Subcutaneous abdominal adipose tissue (tissue), 5 donors: ENCODE results near the gene SLC4A5.

ENCODE experiments used
- H3K27ac ChIP-seq: one replicate; pipeline ENCODE4 v1.7.0; 2013; ENCODE audit warnings: low read depth, mild to moderate bottlenecking, inconsistent platforms, low read length, moderate library complexity
- H3K27me3 ChIP-seq, 5 donors: one replicate each; pipeline ENCODE4 v1.7.0; 2013; ENCODE audit warnings: low read length in 5 of 5, inconsistent platforms in 1 of 5; ENCODE audit not compliant: control insufficient read depth in 5 of 5, insufficient read depth in 4 of 5
- H3K36me3 ChIP-seq, 5 donors: one replicate each; pipeline ENCODE4 v1.7.0; 2013; ENCODE audit warnings: low read length in 5 of 5; ENCODE audit not compliant: control insufficient read depth in 5 of 5, insufficient read depth in 5 of 5
- H3K4me1 ChIP-seq, 5 donors: one replicate each; pipeline ENCODE4 v1.7.0; 2013; ENCODE audit warnings: low read length in 5 of 5, mild to moderate bottlenecking in 3 of 5, moderate library complexity in 1 of 5; ENCODE audit not compliant: control insufficient read depth in 5 of 5, insufficient read depth in 5 of 5
- H3K4me3 ChIP-seq, 5 donors: one replicate each; pipeline ENCODE4 v1.7.0; 2013; ENCODE audit warnings: low read length in 5 of 5, low read depth in 1 of 5
- H3K9ac ChIP-seq, 5 donors: one replicate each; pipeline ENCODE4 v1.7.0; 2013; ENCODE audit warnings: low read length in 5 of 5, mild to moderate bottlenecking in 4 of 5, moderate library complexity in 3 of 5
- H3K9me3 ChIP-seq, 5 donors: one replicate each; pipeline ENCODE4 v1.7.0; 2013; ENCODE audit warnings: low read length in 5 of 5; ENCODE audit not compliant: control insufficient read depth in 5 of 5
- donor health status: healthy.
- donor health status: healthy.
- donor health status: healthy.
- donor health status: healthy.
- donor health status: healthy.

The SLC4A5 gene

GRCh38 chr2:74286725-74287124 lies 56.5 kb downstream of the SLC4A5 start:
- no peak overlapping the region for H3K4me3 ChIP-seq
- peaks cover 0 to 4% (median 0%) of the 10 kb centered on the region in 5 donors for H3K36me3 ChIP-seq
- no peaks in the 10 kb centered on the region for H3K4me1 ChIP-seq
- no peaks in the 10 kb centered on the region for H3K27me3 ChIP-seq
- H3K9me3 ChIP-seq: no peaks in the 10 kb centered on the region
- H3K27ac ChIP-seq: no peak overlapping the region
- no peak overlapping the region for H3K9ac ChIP-seq

DNA sequence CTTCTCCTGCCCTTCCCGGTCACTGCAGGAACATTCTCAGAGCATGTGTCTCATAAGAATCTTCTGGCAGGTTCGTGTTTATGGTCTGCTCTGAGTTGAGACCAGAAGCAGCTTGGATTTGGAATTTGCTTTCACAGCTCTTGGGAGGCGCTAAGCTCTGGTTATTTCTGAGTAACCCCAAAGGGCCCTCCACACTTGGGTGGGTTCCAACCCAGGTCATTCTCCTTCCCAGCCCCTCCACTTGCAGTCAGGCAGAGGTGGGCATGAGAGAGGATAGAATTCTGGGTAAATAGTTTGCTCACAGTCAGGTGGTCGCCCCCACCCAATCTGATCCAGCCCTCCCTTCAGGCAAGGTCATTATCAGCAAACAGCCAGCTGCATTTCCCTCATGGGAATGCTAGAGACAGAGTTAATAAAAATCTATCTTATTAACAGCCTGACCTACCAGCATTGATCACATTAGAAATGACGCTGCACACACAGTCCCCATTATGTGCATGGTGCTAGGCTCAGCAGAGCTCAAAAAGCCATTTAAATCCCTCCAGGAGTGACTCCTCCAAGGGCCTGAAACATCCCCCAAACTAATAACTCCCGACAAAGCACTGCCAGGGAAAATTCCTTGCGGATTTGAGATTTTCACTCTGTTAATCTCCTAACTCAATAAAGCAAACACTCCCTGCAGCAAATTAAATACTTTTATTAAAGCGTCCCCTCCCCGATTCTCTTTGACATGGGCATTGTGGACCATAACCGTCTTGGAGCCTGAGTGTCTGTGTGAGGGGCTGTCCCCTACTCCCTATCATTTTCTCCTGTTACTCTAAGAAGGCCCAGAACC lies 61.9 kb downstream of the SLC4A5 start:
- no peak overlapping the region for H3K27ac ChIP-seq
- H3K36me3 ChIP-seq: peaks cover 0 to 4% (median under 1%) of the 10 kb centered on the region in 5 donors
- no peaks in the 10 kb centered on the region for H3K4me1 ChIP-seq

GRCh38 chr2:74278694-74279093 lies 64.5 kb downstream of the SLC4A5 start:
- H3K4me1 ChIP-seq: no peaks in the 10 kb centered on the region
- H3K4me3 ChIP-seq: no peak overlapping the region
- peaks cover 0 to 3% (median 0%) of the 10 kb centered on the region in 5 donors for H3K36me3 ChIP-seq
- no peak overlapping the region for H3K27ac ChIP-seq
- H3K9me3 ChIP-seq: no peaks in the 10 kb centered on the region
- H3K27me3 ChIP-seq: no peaks in the 10 kb centered on the region
- no peak overlapping the region for H3K9ac ChIP-seq

More for the DNA sequence above, 61.9 kb downstream of the SLC4A5 start:
- H3K9me3 ChIP-seq: no peaks in the 10 kb centered on the region
- no peaks in the 10 kb centered on the region for H3K27me3 ChIP-seq
- H3K4me3 ChIP-seq: no peak overlapping the region
- no peak overlapping the region for H3K9ac ChIP-seq

DNA sequence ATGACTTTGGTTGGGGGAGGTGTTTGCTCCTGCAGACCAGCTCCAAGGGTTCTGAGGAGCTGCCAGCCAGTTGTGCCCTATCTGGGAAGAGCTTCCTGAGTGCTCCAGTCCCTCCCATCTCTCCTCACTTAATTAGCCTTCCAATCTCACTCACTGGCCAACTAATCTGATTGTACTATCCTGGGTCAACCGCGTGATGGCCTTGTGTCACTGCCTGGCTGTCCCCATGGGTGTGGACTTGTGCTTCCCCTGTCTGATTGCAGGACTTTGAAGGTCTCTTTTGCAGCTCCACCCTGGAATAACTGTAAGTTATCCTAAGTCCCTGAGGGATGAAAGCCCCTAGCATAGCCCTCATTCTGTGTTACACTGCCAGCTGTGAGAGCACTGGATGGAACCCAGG lies 65.0 kb downstream of the SLC4A5 start:
- H3K36me3 ChIP-seq: peaks cover 0 to 2% (median 0%) of the 10 kb centered on the region in 5 donors
- no peaks in the 10 kb centered on the region for H3K4me1 ChIP-seq
- H3K27ac ChIP-seq: no peak overlapping the region
- no peaks in the 10 kb centered on the region for H3K9me3 ChIP-seq
- no peak overlapping the region for H3K4me3 ChIP-seq
- no peaks in the 10 kb centered on the region for H3K27me3 ChIP-seq
- H3K9ac ChIP-seq: no peak overlapping the region

- peaks cover 0 to 2% (median 0%) of the 10 kb centered on the region in 5 donors for H3K36me3 ChIP-seq
Observed at GRCh38 chr2:74275228-74275627, 68.0 kb downstream of the SLC4A5 start.

GRCh38 chr2:74269667-74270066 lies 73.5 kb downstream of the SLC4A5 start:
- no peak overlapping the region for H3K27ac ChIP-seq
- H3K27me3 ChIP-seq: no peaks in the 10 kb centered on the region
- H3K4me3 ChIP-seq: no peak overlapping the region
- H3K36me3 ChIP-seq: no peaks in the 10 kb centered on the region
- no peaks in the 10 kb centered on the region for H3K9me3 ChIP-seq
- H3K4me1 ChIP-seq: peaks cover 0 to 6% (median 3%) of the 10 kb centered on the region in 5 donors
- no peak overlapping the region for H3K9ac ChIP-seq

More at GRCh38 chr2:74275228-74275627, 68.0 kb downstream of the SLC4A5 start:
- Histone ChIP-seq H3K4me3 (no peak overlapping the region), H3K4me1 (no peaks in the 10 kb centered on the region), H3K27ac (no peak overlapping the region), H3K27me3 (no peaks in the 10 kb centered on the region), H3K9me3 (no peaks in the 10 kb centered on the region), H3K9ac (no peak overlapping the region)

GRCh38 chr2:74267068-74267467 lies 76.1 kb downstream of the SLC4A5 start:
- Histone ChIP-seq H3K9ac (no peak overlapping the region), H3K4me1 (peaks cover 0 to 6% (median 3%) of the 10 kb centered on the region in 5 donors), H3K36me3 (no peaks in the 10 kb centered on the region), H3K27ac (no peak overlapping the region), H3K27me3 (no peaks in the 10 kb centered on the region), H3K4me3 (no peak overlapping the region), H3K9me3 (no peaks in the 10 kb centered on the region)

GRCh38 chr2:74264281-74264680 lies 78.9 kb downstream of the SLC4A5 start:
- Histone ChIP-seq H3K36me3 (no peaks in the 10 kb centered on the region), H3K9ac (no peak overlapping the region), H3K9me3 (no peaks in the 10 kb centered on the region), H3K4me1 (peaks cover 0 to 6% (median 3%) of the 10 kb centered on the region in 5 donors), H3K27me3 (no peaks in the 10 kb centered on the region), H3K27ac (no peak overlapping the region), H3K4me3 (no peak overlapping the region)

DNA sequence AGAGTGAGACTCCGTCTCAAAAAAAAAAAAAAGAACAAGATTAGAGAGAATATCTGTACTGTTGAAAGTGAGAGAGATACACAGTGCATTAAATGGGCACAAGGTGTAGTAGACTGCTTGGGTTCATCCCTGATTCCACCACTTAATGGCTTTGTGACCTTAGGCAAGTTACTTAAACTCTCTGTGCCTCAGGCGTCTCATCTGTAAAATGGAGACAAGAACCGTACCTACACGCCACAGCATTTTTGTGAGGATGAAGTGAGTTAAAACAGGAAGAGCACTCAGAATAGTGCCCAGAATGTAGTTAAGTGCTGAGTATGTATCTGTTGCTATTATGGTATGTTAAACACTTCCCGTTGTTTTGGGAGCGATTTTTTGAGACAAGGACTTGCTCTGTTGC lies 80.5 kb downstream of the SLC4A5 start:
- Histone ChIP-seq H3K36me3 (peaks cover 0 to 9% (median 0%) of the 10 kb centered on the region in 5 donors), H3K9me3 (no peaks in the 10 kb centered on the region), H3K27ac (no peak overlapping the region), H3K9ac (no peak overlapping the region), H3K4me3 (no peak overlapping the region), H3K27me3 (no peaks in the 10 kb centered on the region), H3K4me1 (peaks cover 0 to 6% (median 3%) of the 10 kb centered on the region in 5 donors)

DNA sequence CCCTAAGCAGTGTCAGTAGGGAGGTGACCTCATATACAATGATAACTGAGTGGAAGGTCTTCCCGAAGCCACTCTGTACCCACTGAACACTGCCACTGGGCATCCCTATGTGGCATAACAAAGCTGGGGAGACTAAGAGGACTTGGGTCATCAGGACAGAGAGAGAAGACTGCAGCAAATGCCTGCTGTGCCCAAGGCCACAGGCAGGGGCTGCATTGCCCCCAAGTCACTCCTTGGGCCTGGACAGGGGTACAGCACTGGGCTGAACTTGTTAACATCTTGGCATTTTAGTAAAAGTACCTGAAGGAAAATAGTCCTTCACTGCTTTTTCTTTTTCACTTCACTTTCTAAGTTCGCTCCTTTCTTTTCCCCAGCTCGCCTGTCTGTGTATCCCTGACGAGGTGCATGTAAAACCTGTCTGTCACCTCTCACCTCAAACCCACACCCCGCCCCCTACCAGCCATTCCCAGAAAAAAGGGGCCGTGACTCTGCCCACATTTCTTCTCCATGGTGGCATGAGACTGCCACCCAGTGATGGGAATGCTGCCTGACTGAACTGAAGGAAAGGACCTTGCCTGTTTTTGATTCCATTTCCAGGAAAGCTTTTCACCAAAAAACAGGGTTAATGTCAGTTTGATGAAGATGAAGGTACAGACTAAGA lies 81.9 kb downstream of the SLC4A5 start:
- H3K4me1 ChIP-seq: no peaks in the 10 kb centered on the region
- H3K9me3 ChIP-seq: no peaks in the 10 kb centered on the region
- H3K9ac ChIP-seq: no peak overlapping the region
- peaks cover 0 to 9% (median 0%) of the 10 kb centered on the region in 5 donors for H3K36me3 ChIP-seq
- H3K27ac ChIP-seq: no peak overlapping the region
- no peak overlapping the region for H3K4me3 ChIP-seq
- H3K27me3 ChIP-seq: no peaks in the 10 kb centered on the region
